Testis (tissue), 2 donors: ENCODE measurements around the gene ARSK.

Experiments
- POLR2A ChIP-seq: fragments of 450-650 bp; IDR thresholded peaks from one replicate; pipeline ENCODE4 v1.6.1; 2017; ENCODE audit warnings: antibody characterized with exemption, mild to moderate bottlenecking, moderate library complexity
- TF ChIP-seq, protein P1 (sequence below), 3 experiments: fragments of 450-650 bp in 2 of 3; fragments of 200-600 bp in 1 of 3; sonication (generic) in 1 of 3; IDR thresholded peaks; one replicate each; pipeline ENCODE4 v1.5.1; 2016 to 2019; ENCODE audit warnings: antibody characterized with exemption in 3 of 3, mild to moderate bottlenecking in 2 of 3, moderate library complexity in 1 of 3

DNA sequence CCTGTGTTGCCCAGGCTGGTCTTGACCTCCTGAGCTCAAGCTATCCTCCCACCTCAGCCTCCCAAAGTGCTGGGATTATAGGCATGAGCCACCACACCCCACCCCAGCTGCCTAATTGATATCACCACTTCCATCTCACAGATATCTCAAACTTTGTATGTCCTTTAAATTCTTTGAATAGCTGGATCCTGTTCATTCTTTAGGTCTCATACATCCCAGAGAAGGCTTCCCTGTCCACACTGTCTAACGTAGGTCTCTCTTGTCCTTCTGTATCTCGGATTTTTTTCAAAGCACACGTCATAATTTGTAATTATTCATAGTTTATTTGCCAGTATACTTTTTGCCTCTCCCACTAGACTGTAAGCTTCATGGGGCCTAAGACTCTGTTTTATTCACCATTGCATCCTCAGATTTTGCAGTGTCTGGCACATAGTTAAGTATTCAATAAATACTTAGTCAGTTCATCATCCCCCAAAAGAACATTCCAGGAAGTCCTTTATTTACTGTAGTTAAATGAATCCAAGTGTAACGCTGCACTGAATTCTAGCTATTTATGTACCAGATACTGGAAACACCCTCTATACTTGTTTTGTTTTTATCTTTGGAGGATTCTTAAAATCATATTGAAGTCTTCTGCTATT, 10.5 kb downstream of the ARSK start:
- TF ChIP-seq, protein P1, sequence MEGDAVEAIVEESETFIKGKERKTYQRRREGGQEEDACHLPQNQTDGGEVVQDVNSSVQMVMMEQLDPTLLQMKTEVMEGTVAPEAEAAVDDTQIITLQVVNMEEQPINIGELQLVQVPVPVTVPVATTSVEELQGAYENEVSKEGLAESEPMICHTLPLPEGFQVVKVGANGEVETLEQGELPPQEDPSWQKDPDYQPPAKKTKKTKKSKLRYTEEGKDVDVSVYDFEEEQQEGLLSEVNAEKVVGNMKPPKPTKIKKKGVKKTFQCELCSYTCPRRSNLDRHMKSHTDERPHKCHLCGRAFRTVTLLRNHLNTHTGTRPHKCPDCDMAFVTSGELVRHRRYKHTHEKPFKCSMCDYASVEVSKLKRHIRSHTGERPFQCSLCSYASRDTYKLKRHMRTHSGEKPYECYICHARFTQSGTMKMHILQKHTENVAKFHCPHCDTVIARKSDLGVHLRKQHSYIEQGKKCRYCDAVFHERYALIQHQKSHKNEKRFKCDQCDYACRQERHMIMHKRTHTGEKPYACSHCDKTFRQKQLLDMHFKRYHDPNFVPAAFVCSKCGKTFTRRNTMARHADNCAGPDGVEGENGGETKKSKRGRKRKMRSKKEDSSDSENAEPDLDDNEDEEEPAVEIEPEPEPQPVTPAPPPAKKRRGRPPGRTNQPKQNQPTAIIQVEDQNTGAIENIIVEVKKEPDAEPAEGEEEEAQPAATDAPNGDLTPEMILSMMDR (IDR thresholded peaks at IDR 0.05) = no peak
- no peak for TF ChIP-seq POLR2A
